PC-3 (cell line): ENCODE results near the gene APOL4.

Source experiments
- EZH2 ChIP-seq: fragments of 300-600 bp; sonication (generic); IDR thresholded peaks from one replicate; pipeline ENCODE4 v1.6.1; 2017; ENCODE audit warnings: antibody characterized with exemption, mild to moderate bottlenecking, low read length; ENCODE audit not compliant: unreplicated experiment
- TF ChIP-seq, protein P1 (sequence below): fragments of 300-600 bp; sonication (generic); conservative IDR thresholded peaks from 2 replicates; pipeline ENCODE4 v1.5.1; 2017; ENCODE audit warnings: antibody characterized with exemption, low read depth, mild to moderate bottlenecking, low read length

DNA sequence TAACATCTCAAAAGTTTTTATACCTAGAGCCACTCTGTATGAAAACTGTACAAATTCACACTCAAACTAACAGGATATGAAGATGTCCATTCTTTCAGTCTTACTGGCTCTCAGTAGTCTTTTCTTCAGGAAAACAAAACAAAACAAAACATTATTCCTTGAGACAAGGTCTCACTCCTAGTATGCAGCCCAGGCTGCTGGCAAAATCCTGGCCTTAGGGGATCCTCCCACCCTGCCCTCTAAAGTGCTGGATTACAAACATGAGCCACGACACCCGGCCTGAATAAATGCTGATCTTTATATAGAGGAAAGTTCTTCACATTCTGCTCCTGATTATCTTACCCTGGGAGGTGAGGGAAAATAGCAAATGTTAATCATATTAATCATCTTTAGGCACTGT, 32.6 kb upstream of the APOL4 start:
- TF ChIP-seq, protein P1, sequence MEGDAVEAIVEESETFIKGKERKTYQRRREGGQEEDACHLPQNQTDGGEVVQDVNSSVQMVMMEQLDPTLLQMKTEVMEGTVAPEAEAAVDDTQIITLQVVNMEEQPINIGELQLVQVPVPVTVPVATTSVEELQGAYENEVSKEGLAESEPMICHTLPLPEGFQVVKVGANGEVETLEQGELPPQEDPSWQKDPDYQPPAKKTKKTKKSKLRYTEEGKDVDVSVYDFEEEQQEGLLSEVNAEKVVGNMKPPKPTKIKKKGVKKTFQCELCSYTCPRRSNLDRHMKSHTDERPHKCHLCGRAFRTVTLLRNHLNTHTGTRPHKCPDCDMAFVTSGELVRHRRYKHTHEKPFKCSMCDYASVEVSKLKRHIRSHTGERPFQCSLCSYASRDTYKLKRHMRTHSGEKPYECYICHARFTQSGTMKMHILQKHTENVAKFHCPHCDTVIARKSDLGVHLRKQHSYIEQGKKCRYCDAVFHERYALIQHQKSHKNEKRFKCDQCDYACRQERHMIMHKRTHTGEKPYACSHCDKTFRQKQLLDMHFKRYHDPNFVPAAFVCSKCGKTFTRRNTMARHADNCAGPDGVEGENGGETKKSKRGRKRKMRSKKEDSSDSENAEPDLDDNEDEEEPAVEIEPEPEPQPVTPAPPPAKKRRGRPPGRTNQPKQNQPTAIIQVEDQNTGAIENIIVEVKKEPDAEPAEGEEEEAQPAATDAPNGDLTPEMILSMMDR = no peak
- TF ChIP-seq EZH2 = no peak
